SK-N-MC (cell line): Measurements from ENCODE around the gene ADCK1.
"Not testable (repeated sequence)": the region's sequence is repeated elsewhere in the genome, so short reads cannot be mapped to it uniquely, and the experiment has no call there.

Experiments used
- DNase-seq: peaks from one replicate; pipeline ENCODE4 v3.0.0-alpha.2; 2011; ENCODE audit warnings: low read depth, low spot score
- H3K27ac ChIP-seq: fragments of 200-600 bp; sonication (generic); 2 replicates; pipeline ENCODE4 v1.5.1; 2016; ENCODE audit warnings: mixed run types
- H3K36me3 ChIP-seq: fragments of 200-600 bp; sonication (generic); 2 replicates; pipeline ENCODE4 v1.6.1; 2017; ENCODE audit warnings: antibody characterized with exemption, low read length, mixed read lengths; ENCODE audit not compliant: insufficient read depth
- H3K4me3 ChIP-seq: fragments of 200-600 bp; sonication (generic); 2 replicates; pipeline ENCODE4 v1.5.1; 2016
- H3K9ac ChIP-seq: fragments of 200-600 bp; sonication (generic); 2 replicates; pipeline ENCODE4 v1.8.0; 2017; ENCODE audit warnings: mixed run types, mixed read lengths; ENCODE audit not compliant: insufficient read length
- H3K9me3 ChIP-seq: fragments of 200-600 bp; sonication (generic); 2 replicates; pipeline ENCODE4 v1.6.1; 2017; ENCODE audit warnings: low read depth, mild to moderate bottlenecking, antibody characterized with exemption, low read length, moderate library complexity, mixed read lengths
- EZH2 ChIP-seq: fragments of 200-600 bp; sonication (generic); IDR thresholded peaks from one replicate; pipeline ENCODE4 v1.6.1; 2017; ENCODE audit warnings: antibody characterized with exemption
- FOXP2 ChIP-seq: optimal IDR thresholded peaks from 2 replicates; pipeline ENCODE3; 2011; ENCODE audit warnings: mild to moderate bottlenecking, moderate library complexity; ENCODE audit not compliant: insufficient read depth; ENCODE audit errors: extremely low read length, control extremely low read depth
- POLR2AphosphoS5 ChIP-seq: IDR thresholded peaks from 2 replicates; pipeline ENCODE4 v1.6.1; 2012; ENCODE audit warnings: mild to moderate bottlenecking, low read depth, low read length, borderline replicate concordance

The ADCK1 gene

DNA sequence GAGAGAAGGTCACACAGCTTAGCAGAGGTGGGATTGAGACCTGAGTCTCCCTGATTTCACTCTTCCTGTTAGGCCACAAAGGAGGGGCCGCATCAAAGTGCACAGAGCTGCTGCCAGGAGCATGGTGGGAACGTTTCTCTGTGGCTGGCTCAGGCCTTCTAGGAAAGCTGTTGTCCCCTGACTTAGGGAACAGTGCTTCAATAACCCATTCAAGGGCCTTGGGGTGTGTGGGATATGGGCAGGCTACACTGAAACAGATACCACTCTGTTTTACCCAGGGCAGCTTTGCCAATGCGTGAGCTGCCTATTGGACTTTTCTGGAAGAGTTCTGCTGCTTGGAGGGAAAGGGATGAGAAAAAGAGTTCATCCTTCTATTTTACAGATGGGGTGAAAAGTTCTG is 110.0 kb downstream of the ADCK1 start:
- no peaks in the 10 kb centered on the region for H3K9me3 ChIP-seq
- no peak for TF ChIP-seq EZH2
- no peak for TF ChIP-seq FOXP2
- TF ChIP-seq POLR2AphosphoS5: no peak
- no peak overlapping the region for H3K9ac ChIP-seq
- no peaks in the 10 kb centered on the region for H3K36me3 ChIP-seq
- no peak overlapping the region for H3K4me3 ChIP-seq
- DNase-seq: no peak
- H3K27ac ChIP-seq: no peak overlapping the region

- H3K27ac ChIP-seq: no peak overlapping the region
- TF ChIP-seq POLR2AphosphoS5: no peak
- no peaks in the 10 kb centered on the region for H3K9me3 ChIP-seq
- no peaks in the 10 kb centered on the region for H3K36me3 ChIP-seq
- H3K9ac ChIP-seq: no peak overlapping the region
- DNase-seq: no peak
- no peak overlapping the region for H3K4me3 ChIP-seq
Observed at GRCh38 chr14:77910506-77910905, 110.6 kb downstream of the ADCK1 start.

DNA sequence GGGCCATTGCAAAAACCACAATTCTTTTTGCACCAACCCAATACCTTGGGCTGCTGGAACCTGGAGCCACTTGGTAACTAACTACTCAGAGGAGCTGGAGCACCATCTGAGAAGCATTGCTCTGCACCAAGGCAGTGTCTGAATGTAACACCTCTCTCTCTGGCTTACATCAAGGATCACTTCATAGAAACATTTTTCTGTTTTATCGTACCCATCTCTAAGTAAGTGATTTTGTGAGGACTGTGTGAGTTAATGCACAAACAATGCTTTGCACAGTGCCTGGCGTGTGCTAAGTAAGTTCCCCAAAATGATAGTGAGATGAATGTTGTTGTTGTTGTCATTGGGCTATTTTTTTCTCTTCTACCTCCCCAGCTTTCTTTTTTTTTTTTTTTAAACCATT is 111.4 kb downstream of the ADCK1 start:
- Histone ChIP-seq H3K4me3 (no peak overlapping the region), H3K27ac (no peak overlapping the region), H3K9ac (no peak overlapping the region), H3K9me3 (no peaks in the 10 kb centered on the region), H3K36me3 (no peaks in the 10 kb centered on the region)
- TF ChIP-seq POLR2AphosphoS5: no peak
- DNase-seq: no peak

GRCh38 chr14:77912754-77913556 is 113.0 kb downstream of the ADCK1 start:
- H3K9ac ChIP-seq: no peak overlapping the region
- no peak for DNase-seq

GRCh38 chr14:77914073-77914721 is 114.3 kb downstream of the ADCK1 start:
- Histone ChIP-seq H3K36me3 (no peaks in the 10 kb centered on the region), H3K9me3 (no peaks in the 10 kb centered on the region), H3K27ac (no peak overlapping the region), H3K9ac (no peak overlapping the region), H3K4me3 (no peak overlapping the region)
- TF ChIP-seq POLR2AphosphoS5 (no peak), EZH2 (no peak)
- DNase-seq: no peak

More at GRCh38 chr14:77912754-77913556, 113.0 kb downstream of the ADCK1 start:
- no peak for TF ChIP-seq FOXP2
- no peak for TF ChIP-seq EZH2
- no peak for TF ChIP-seq POLR2AphosphoS5
- Histone ChIP-seq H3K9me3 (no peaks in the 10 kb centered on the region), H3K4me3 (no peak overlapping the region), H3K27ac (no peak overlapping the region), H3K36me3 (no peaks in the 10 kb centered on the region)

- not testable (repeated sequence) for DNase-seq, H3K9ac ChIP-seq, H3K9me3 ChIP-seq, H3K27ac ChIP-seq, H3K4me3 ChIP-seq, H3K36me3 ChIP-seq
Observed at GRCh38 chr14:77915390-77915789, 115.5 kb downstream of the ADCK1 start.

DNA sequence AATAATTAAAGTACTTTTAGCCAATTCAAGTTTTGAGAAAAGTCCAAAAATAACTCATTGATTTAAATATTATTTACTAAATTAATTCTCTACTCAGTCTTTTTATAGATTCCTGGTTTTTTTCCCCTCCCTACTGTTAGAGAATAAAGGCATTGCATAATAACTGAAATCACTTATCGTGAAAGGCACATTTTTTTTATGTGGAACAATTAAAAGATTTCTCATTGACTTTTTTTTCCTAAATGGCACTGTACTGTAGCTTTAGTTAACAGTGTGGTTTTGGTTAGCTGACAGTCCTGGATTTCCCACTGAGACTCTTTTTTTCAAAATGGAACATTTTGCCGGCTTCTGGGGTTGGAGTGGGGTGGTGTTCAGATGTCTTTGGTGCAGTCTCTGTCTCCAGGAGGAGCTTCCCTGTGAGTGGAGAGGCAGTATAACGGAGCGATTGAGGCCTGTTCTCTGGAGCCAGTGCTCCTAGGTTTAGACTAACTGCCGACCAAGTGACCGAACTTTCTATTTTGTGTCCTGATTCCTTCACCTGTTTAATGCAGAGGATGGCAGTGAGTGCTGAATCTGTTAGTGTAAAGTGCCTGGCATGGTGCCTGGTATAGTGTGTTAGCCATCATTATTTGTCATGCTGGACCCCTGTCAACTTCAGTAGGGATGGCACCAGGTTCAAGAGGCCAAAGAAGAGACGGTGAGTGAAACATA is 117.7 kb downstream of the ADCK1 start:
- no peak for DNase-seq
- Histone ChIP-seq H3K4me3 (no peak overlapping the region; the same call in 1 of the 2 replicates), H3K9me3 (no peaks in the 10 kb centered on the region), H3K36me3 (no peaks in the 10 kb centered on the region), H3K27ac (peak overlapping the region; percentile 57; the same call in 1 of the 2 replicates), H3K9ac (no peak overlapping the region)
- TF ChIP-seq EZH2: no peak
- no peak for TF ChIP-seq FOXP2
- no peak for TF ChIP-seq POLR2AphosphoS5

DNA sequence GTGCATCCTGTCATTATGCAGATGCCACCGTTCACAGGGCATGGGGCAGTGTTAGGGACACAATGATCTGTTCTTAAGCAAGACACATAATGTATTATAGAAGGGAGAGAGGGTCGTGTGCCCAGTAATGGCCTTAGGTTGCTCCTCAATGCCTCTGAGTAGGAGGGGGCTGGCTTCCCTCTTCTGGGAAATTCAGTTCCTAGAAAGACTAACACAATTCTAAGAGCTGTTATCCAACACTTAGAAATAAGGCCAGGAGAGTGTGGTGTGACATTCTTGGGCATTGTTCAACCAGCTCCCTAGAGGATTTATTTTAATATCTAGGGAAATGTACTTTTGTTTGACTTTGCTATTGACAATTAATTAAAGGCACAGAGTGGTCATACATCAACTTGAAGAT is 118.5 kb downstream of the ADCK1 start:
- no peaks in the 10 kb centered on the region for H3K9me3 ChIP-seq
- H3K4me3 ChIP-seq: no peak overlapping the region
- TF ChIP-seq FOXP2 (no peak), EZH2 (no peak), POLR2AphosphoS5 (no peak)
- H3K27ac ChIP-seq: no peak overlapping the region
- no peaks in the 10 kb centered on the region for H3K36me3 ChIP-seq
- no peak for DNase-seq
- H3K9ac ChIP-seq: no peak overlapping the region

DNA sequence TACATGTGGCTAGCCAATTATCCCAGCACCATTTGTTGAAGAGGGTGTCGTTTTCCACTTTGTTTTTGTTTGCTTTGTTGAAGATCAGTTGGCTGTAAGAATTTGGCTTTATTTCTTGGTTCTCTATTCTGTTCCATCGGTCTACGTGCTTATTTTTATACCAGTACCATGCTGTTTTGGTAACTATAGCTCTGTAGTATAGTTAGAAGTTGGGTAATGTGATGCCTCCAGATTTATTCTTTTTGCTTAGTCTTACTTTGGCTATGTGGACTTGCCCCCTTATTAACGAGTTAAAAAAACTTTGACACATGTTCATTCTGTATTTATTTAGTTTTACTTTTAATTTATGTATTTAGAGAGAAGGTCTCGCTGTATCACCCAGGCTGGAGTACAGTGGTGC is 120.4 kb downstream of the ADCK1 start:
- H3K36me3 ChIP-seq: no peaks in the 10 kb centered on the region
- H3K9ac ChIP-seq: no peak overlapping the region
- no peak overlapping the region for H3K4me3 ChIP-seq
- TF ChIP-seq POLR2AphosphoS5: no peak
- TF ChIP-seq FOXP2: no peak
- no peak for TF ChIP-seq EZH2
- no peak overlapping the region for H3K27ac ChIP-seq
- no peak for DNase-seq
- H3K9me3 ChIP-seq: no peaks in the 10 kb centered on the region
